Keratinocyte (primary cell): ENCODE measurements around the gene DPH2. TPM values are rescaled to one million over a fixed set of nuclear protein-coding genes. Genes with fewer than 3 reads are reported as not detected.

Experiments used
- DNase-seq: peaks from one replicate; pipeline ENCODE4 v3.0.0-alpha.2; 2011; ENCODE audit warnings: low read depth, missing footprints, low spot score
- FAIRE-seq: peaks from 2 replicates; lab custom pipeline; 2011; peaks lifted over from hg19 to GRCh38; lab: Jason Lieb, UNC
- H2AFZ ChIP-seq: 2 replicates; pipeline ENCODE4 v1.6.0; 2012; ENCODE audit warnings: low read length, control low read depth, inconsistent platforms; ENCODE audit not compliant: control insufficient read depth
- H3K27ac ChIP-seq: 2 replicates; pipeline ENCODE4 v1.5.1; 2011; ENCODE audit warnings: low read length; ENCODE audit not compliant: control insufficient read depth, insufficient read depth
- H3K27me3 ChIP-seq: 3 replicates; pipeline ENCODE4 v1.6.0; 2011; ENCODE audit warnings: low read length; ENCODE audit not compliant: control insufficient read depth, insufficient read depth; ENCODE audit errors: extremely low read depth
- H3K36me3 ChIP-seq, 2 experiments: 2 replicates in 1 of 2; 3 replicates in 1 of 2; pipeline ENCODE4 v1.5.1; 2011; ENCODE audit warnings: low read length in 2 of 2, mild to moderate bottlenecking in 1 of 2; ENCODE audit not compliant: control insufficient read depth in 2 of 2, insufficient read depth in 2 of 2; ENCODE audit errors: extremely low read depth in 1 of 2
- H3K4me1 ChIP-seq: 3 replicates; pipeline ENCODE4 v1.5.1; 2011; ENCODE audit warnings: low read length; ENCODE audit not compliant: control insufficient read depth, insufficient read depth; ENCODE audit errors: extremely low read depth
- H3K4me2 ChIP-seq: 3 replicates; pipeline ENCODE4 v1.6.0; 2011; ENCODE audit warnings: low read depth, low read length; ENCODE audit not compliant: control insufficient read depth, insufficient read depth; ENCODE audit errors: extremely low read depth
- H3K4me3 ChIP-seq, 3 experiments: fragments of 200-600 bp in 1 of 3; sonication (generic) in 1 of 3; 2 replicates in 2 of 3; 3 replicates in 1 of 3; pipeline ENCODE4 v1.5.1; 2011 to 2016; ENCODE audit warnings: low read length in 3 of 3, mild to moderate bottlenecking in 3 of 3, control low read depth in 2 of 3, inconsistent platforms in 1 of 3, low read depth in 1 of 3, mixed read lengths in 1 of 3, mixed run types in 1 of 3, moderate library complexity in 1 of 3; ENCODE audit not compliant: control insufficient read depth in 2 of 3, insufficient read depth in 2 of 3; ENCODE audit errors: extremely low read depth in 1 of 3
- H3K79me2 ChIP-seq: 2 replicates; pipeline ENCODE4 v1.6.0; 2012; ENCODE audit warnings: low read length; ENCODE audit not compliant: control insufficient read depth, insufficient read depth
- H3K9ac ChIP-seq: 3 replicates; pipeline ENCODE4 v1.6.0; 2011; ENCODE audit warnings: low read length; ENCODE audit not compliant: control insufficient read depth, insufficient read depth; ENCODE audit errors: extremely low read depth
- H3K9me1 ChIP-seq: 3 replicates; pipeline ENCODE4 v1.6.0; 2011; ENCODE audit warnings: low read length; ENCODE audit not compliant: control insufficient read depth, insufficient read depth; ENCODE audit errors: extremely low read depth
- H3K9me3 ChIP-seq: 2 replicates; pipeline ENCODE4 v1.5.1; 2012; ENCODE audit warnings: low read depth, low read length; ENCODE audit not compliant: control insufficient read depth
- H4K20me1 ChIP-seq: 3 replicates; pipeline ENCODE4 v1.6.0; 2011; ENCODE audit warnings: low read length; ENCODE audit not compliant: control insufficient read depth, insufficient read depth; ENCODE audit errors: extremely low read depth
- EZH2 ChIP-seq: IDR thresholded peaks from one replicate; pipeline ENCODE4 v1.6.1; 2012; ENCODE audit warnings: inconsistent platforms, mild to moderate bottlenecking, low read length, moderate library complexity
- dilution Hi-C: fragments of 300-500 bp; cut with MboI; formaldehyde crosslinking; loops from one replicate; pipeline ENCODE4 v1.7.0; 2020; ENCODE audit warnings: low sequenced_read_pairs; ENCODE audit not compliant: extremely low pct_ligation_motif_present
- polyA plus RNA-seq, 5 experiments: library from polyadenylated mRNA; depleted of rRNA in 3 of 5; stranded (reverse) in 3 of 5; stranded (forward) in 1 of 5; unstranded in 1 of 5; fragments of >200 nt; gene quantifications; 1 replicate in 1 of 5; 2 replicates in 3 of 5; 3 replicates in 1 of 5; pipeline versions ENCODE4 v1.2.1 to v1.2.3, GENCODE V29; 2011 to 2012; ENCODE audit warnings: missing spikeins in 2 of 5, low read depth in 1 of 5, low replicate concordance in 1 of 5
- TF ChIP-seq, protein P1 (sequence below), 3 experiments: IDR thresholded peaks in 1 of 3; conservative IDR thresholded peaks in 1 of 3; optimal IDR thresholded peaks in 1 of 3; 2 replicates in 2 of 3; 3 replicates in 1 of 3; pipeline versions ENCODE3 to v1.5.1; 2011; ENCODE audit warnings: low read length in 3 of 3, mild to moderate bottlenecking in 3 of 3, moderate library complexity in 2 of 3, control low read depth in 1 of 3, inconsistent platforms in 1 of 3; ENCODE audit not compliant: insufficient read depth in 2 of 3; ENCODE audit errors: extremely low read depth in 1 of 3

DPH2 gene
- polyA plus RNA-seq, 1 donor (not counting 4 experiments of a cell fraction or from before 2014, with no cell fraction given): 30.3 TPM

- Histone ChIP-seq H3K4me3 (no peak overlapping the region), H3K36me3 (peaks cover 23% of the 10 kb centered on the region in 2 experiments), H3K27me3 (no peaks in the 10 kb centered on the region), H3K9ac (no peak overlapping the region), H3K9me1 (no peaks in the 10 kb centered on the region), H3K9me3 (no peaks in the 10 kb centered on the region), H3K27ac (no peak overlapping the region), H3K79me2 (peaks cover 53% of the 10 kb centered on the region), H4K20me1 (no peaks in the 10 kb centered on the region), H2AFZ (no peak overlapping the region), H3K4me1 (peaks cover 46% of the 10 kb centered on the region), H3K4me2 (peak overlapping the region; percentile 80)
- dilution Hi-C loops: no loop called here
- FAIRE-seq: no peak
- TF ChIP-seq EZH2: no peak
- TF ChIP-seq, protein P1, sequence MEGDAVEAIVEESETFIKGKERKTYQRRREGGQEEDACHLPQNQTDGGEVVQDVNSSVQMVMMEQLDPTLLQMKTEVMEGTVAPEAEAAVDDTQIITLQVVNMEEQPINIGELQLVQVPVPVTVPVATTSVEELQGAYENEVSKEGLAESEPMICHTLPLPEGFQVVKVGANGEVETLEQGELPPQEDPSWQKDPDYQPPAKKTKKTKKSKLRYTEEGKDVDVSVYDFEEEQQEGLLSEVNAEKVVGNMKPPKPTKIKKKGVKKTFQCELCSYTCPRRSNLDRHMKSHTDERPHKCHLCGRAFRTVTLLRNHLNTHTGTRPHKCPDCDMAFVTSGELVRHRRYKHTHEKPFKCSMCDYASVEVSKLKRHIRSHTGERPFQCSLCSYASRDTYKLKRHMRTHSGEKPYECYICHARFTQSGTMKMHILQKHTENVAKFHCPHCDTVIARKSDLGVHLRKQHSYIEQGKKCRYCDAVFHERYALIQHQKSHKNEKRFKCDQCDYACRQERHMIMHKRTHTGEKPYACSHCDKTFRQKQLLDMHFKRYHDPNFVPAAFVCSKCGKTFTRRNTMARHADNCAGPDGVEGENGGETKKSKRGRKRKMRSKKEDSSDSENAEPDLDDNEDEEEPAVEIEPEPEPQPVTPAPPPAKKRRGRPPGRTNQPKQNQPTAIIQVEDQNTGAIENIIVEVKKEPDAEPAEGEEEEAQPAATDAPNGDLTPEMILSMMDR (optimal IDR thresholded peaks at IDR 0.05 in 1 of 3, IDR thresholded peaks at IDR 0.05 in 1 of 3, conservative IDR thresholded peaks at IDR 0.05 in 1 of 3; ENCODE audit: extremely low read depth in 1 of 3, insufficient read depth in 2 of 3, low read length in 3 of 3): no peak
- DNase-seq: no peak
These were observed 7.8 kb downstream of the DPH2 start for GRCh38 chr1:43977376-43978263.

DNA sequence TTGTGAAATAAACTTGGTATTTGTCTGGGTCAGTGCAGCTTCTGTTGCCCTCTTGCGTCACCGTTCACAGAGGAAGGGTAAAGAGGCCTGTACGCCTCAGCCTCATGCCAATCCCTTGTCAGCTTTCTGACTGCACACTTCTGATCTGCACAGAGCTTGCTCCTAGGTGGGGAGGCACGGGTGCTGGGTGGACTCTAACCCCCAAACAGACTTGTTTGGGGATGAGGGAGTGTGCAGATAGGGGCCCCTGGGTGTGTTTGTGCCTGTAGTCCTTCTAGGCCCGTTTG lies 8.4 kb downstream of the DPH2 start:
- H3K27me3 ChIP-seq: no peaks in the 10 kb centered on the region
- H3K9ac ChIP-seq: peak overlapping the region; percentile 70
- H3K4me2 ChIP-seq: peak overlapping the region; percentile 80
- peaks cover 46% of the 10 kb centered on the region for H3K4me1 ChIP-seq
- FAIRE-seq (no peak), DNase-seq (no peak)
- no peaks in the 10 kb centered on the region for H3K9me1 ChIP-seq
- TF ChIP-seq EZH2: no peak
- TF ChIP-seq, protein P1 (optimal IDR thresholded peaks at IDR 0.05 in 1 of 3, IDR thresholded peaks at IDR 0.05 in 1 of 3, conservative IDR thresholded peaks at IDR 0.05 in 1 of 3; ENCODE audit: extremely low read depth in 1 of 3, insufficient read depth in 2 of 3, low read length in 3 of 3): no peak
- H3K79me2 ChIP-seq: peaks cover 59% of the 10 kb centered on the region
- no peaks in the 10 kb centered on the region for H4K20me1 ChIP-seq
- H3K4me3 ChIP-seq: peak overlapping the region in 1 of 3 experiments; percentile 62
- H3K27ac ChIP-seq: no peak overlapping the region
- H3K36me3 ChIP-seq: peaks cover 24 to 27% of the 10 kb centered on the region in 2 experiments
- H2AFZ ChIP-seq: no peak overlapping the region
- dilution Hi-C loops: no loop called here
- no peaks in the 10 kb centered on the region for H3K9me3 ChIP-seq
